Hepatocyte (in vitro differentiated cells): ENCODE measurements around the gene PPP4R4. TPM values are rescaled to one million over a fixed set of nuclear protein-coding genes. Genes with fewer than 3 reads are reported as not detected.
A peak's percentile ranks its signal among the peaks of the same experiment; 100 is the strongest.

Experiments used
- DNase-seq: peaks from one replicate; pipeline ENCODE4 v3.0.0-alpha.2; 2016; ENCODE audit warnings: low spot score
- H2AFZ ChIP-seq: fragments of 200-600 bp; sonication (generic); 2 replicates; pipeline ENCODE4 v1.6.0; 2016; ENCODE audit warnings: antibody characterized with exemption, mild to moderate bottlenecking
- H3K27ac ChIP-seq: fragments of 200-600 bp; sonication (generic); 2 replicates; pipeline ENCODE4 v1.5.1; 2016; ENCODE audit warnings: mild to moderate bottlenecking
- H3K27me3 ChIP-seq: fragments of 200-600 bp; sonication (generic); 2 replicates; pipeline ENCODE4 v1.6.1; 2016
- H3K36me3 ChIP-seq: fragments of 200-600 bp; sonication (generic); replicated peaks from 2 replicates; pipeline ENCODE4 v1.5.1; 2016; ENCODE audit warnings: low read depth; ENCODE audit not compliant: insufficient read depth
- H3K4me1 ChIP-seq: fragments of 200-600 bp; sonication (generic); 2 replicates; pipeline ENCODE4 v1.5.1; 2016; ENCODE audit warnings: mild to moderate bottlenecking, moderate library complexity; ENCODE audit not compliant: insufficient read depth
- H3K4me2 ChIP-seq: fragments of 200-600 bp; sonication (generic); 2 replicates; pipeline ENCODE4 v1.6.0; 2016
- H3K4me3 ChIP-seq: fragments of 200-600 bp; sonication (generic); 2 replicates; pipeline ENCODE4 v1.5.1; 2016; ENCODE audit warnings: mild to moderate bottlenecking
- H3K79me2 ChIP-seq: fragments of 200-600 bp; sonication (generic); 2 replicates; pipeline ENCODE4 v1.6.0; 2017; ENCODE audit warnings: mild to moderate bottlenecking
- H3K9me2 ChIP-seq: fragments of 200-600 bp; sonication (generic); replicated peaks from 2 replicates; pipeline ENCODE4 v1.6.0; 2017; ENCODE audit warnings: mild to moderate bottlenecking; ENCODE audit not compliant: insufficient read depth
- H3K9me3 ChIP-seq: fragments of 200-600 bp; sonication (generic); 2 replicates; pipeline ENCODE4 v1.5.1; 2016; ENCODE audit warnings: low read depth, mild to moderate bottlenecking
- H4K20me1 ChIP-seq: fragments of 200-600 bp; sonication (generic); 2 replicates; pipeline ENCODE4 v1.6.0; 2016; ENCODE audit warnings: mild to moderate bottlenecking; ENCODE audit not compliant: insufficient read depth, poor library complexity, severe bottlenecking
- EZH2 ChIP-seq: fragments of 200-600 bp; sonication (generic); IDR thresholded peaks from 2 replicates; pipeline ENCODE4 v1.6.1; 2016; ENCODE audit warnings: antibody characterized with exemption, mild to moderate bottlenecking, borderline replicate concordance
- EZH2phosphoT487 ChIP-seq: fragments of 200-600 bp; sonication (generic); IDR thresholded peaks from one replicate; pipeline ENCODE4 v1.6.1; 2018; ENCODE audit warnings: antibody characterized with exemption, mild to moderate bottlenecking, low read depth, moderate library complexity; ENCODE audit not compliant: unreplicated experiment, severe bottlenecking
- whole genome bisulfite sequencing: methylation state at CpG from one replicate; pipeline ENCODE4 v1.1.6; 2016; ENCODE audit warnings: low lambda C conversion rate; ENCODE audit errors: missing lambda C conversion rate; 5-methylcytosine and 5-hydroxymethylcytosine counted together
- polyA plus RNA-seq: library from polyadenylated mRNA; unstranded; fragments of >200 nt; fragmentation: Nextera tagmentation; extraction: Ambion mirVana; gene quantifications from 2 replicates; pipeline ENCODE4 v1.2.1, GENCODE V29; 2016
- total RNA-seq: library from RNA; depleted of rRNA; stranded (reverse); fragments of >200 nt; gene quantifications from 2 replicates; pipeline ENCODE4 v1.2.3, GENCODE V29; 2014
- TF ChIP-seq, protein P1 (sequence below): fragments of 200-600 bp; sonication (generic); IDR thresholded peaks from 2 replicates; pipeline ENCODE4 v1.5.1; 2016; ENCODE audit warnings: antibody characterized with exemption, mild to moderate bottlenecking; ENCODE audit not compliant: poor library complexity

Gene PPP4R4
- total and polyA plus RNA-seq, 2 experiments from 2014 or later, result 1.0 to 3.8 TPM

DNA sequence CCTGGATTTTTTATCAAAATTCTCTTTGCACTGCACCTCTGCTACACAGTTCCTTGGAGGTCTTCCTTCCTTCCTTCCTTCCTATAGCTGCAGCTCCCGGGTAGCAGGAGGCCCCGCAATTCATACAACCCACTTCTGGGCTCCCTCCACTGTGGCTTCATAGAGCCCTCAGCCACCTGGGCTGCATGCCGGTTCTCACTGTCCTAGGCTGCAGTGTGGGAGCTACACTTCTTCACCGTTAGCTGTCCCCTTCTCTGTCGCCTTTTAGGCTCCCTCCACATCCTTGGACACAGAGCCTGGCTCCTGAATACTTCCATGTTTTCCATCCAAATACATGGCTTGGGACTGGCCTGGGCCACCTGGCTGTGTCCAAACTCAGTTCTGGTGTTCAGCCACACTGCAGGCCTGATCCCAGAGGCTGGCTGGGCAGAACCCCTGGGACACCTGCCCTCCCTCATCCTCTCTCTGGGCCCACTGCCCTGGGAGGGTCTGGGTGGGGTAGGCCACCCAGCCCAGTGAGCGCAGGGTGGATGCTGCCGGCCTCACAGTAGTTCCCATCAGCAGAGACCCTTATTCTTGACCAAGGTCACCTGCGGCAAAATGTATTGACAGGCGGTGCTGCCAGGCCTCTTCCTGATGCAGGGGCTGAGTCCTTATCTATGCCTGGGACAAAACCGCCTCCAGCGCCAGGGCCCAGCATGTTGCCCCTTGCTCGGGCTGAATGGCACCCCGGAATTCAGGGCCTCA lies 117.2 kb downstream of the PPP4R4 start:
- Histone ChIP-seq H3K9me3 (no peaks in the 10 kb centered on the region), H3K79me2 (no peaks in the 10 kb centered on the region), H4K20me1 (no peaks in the 10 kb centered on the region), H3K36me3 (no peaks in the 10 kb centered on the region), H3K9me2 (no peaks in the 10 kb centered on the region), H3K27ac (peak overlapping the region; percentile 81), H3K27me3 (no peaks in the 10 kb centered on the region), H3K4me1 (peaks cover 25% of the 10 kb centered on the region), H3K4me2 (peak overlapping the region; percentile 60), H2AFZ (no peak overlapping the region), H3K4me3 (no peak overlapping the region)
- no peak for DNase-seq
- WGBS, result 81% methylated on average over 13 of the region's 13 CpGs
- TF ChIP-seq EZH2 (no peak), EZH2phosphoT487 (no peak)
- TF ChIP-seq, protein P1, sequence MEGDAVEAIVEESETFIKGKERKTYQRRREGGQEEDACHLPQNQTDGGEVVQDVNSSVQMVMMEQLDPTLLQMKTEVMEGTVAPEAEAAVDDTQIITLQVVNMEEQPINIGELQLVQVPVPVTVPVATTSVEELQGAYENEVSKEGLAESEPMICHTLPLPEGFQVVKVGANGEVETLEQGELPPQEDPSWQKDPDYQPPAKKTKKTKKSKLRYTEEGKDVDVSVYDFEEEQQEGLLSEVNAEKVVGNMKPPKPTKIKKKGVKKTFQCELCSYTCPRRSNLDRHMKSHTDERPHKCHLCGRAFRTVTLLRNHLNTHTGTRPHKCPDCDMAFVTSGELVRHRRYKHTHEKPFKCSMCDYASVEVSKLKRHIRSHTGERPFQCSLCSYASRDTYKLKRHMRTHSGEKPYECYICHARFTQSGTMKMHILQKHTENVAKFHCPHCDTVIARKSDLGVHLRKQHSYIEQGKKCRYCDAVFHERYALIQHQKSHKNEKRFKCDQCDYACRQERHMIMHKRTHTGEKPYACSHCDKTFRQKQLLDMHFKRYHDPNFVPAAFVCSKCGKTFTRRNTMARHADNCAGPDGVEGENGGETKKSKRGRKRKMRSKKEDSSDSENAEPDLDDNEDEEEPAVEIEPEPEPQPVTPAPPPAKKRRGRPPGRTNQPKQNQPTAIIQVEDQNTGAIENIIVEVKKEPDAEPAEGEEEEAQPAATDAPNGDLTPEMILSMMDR, result no peak

DNA sequence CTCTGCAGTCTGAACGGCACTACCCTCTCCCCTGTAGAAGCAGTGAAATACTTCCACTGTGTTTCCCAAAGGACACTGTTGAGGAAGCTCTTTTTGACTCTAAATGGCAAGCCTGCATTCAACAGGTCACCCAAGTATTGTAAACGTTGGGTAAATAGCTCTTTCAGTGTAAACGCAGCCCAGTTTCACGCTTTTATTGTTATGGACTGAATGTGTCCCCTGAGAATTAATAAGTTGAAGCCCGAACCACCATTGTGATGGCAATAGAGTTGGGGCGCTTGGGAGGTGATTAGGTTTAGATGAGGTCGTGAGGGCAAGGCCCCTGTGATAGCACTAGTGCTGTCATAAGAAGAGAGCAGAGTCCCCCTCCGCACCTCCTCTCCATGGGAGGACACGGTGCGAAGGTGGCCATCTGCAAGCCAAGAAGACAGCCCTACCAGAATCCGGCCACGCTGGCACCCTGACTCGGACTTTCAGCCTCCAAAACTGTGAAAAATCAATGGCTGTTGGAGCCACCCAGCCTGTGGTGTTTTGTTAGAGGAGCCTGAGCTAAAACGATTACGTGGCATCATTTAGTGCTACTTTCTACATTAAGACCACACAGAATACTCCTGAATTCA lies 117.9 kb downstream of the PPP4R4 start:
- Histone ChIP-seq H3K4me3 (no peak overlapping the region), H4K20me1 (no peaks in the 10 kb centered on the region), H3K4me2 (peak overlapping the region; percentile 60), H3K9me2 (no peaks in the 10 kb centered on the region), H3K36me3 (no peaks in the 10 kb centered on the region), H2AFZ (no peak overlapping the region), H3K4me1 (peaks cover 31% of the 10 kb centered on the region), H3K9me3 (no peaks in the 10 kb centered on the region), H3K79me2 (no peaks in the 10 kb centered on the region), H3K27ac (peak overlapping the region; percentile 81), H3K27me3 (no peaks in the 10 kb centered on the region)
- DNase-seq, result no peak
- 80% methylated on average over 15 of the region's 15 CpGs for WGBS
- no peak for TF ChIP-seq EZH2phosphoT487
- TF ChIP-seq, protein P1, result no peak
- no peak for TF ChIP-seq EZH2

DNA sequence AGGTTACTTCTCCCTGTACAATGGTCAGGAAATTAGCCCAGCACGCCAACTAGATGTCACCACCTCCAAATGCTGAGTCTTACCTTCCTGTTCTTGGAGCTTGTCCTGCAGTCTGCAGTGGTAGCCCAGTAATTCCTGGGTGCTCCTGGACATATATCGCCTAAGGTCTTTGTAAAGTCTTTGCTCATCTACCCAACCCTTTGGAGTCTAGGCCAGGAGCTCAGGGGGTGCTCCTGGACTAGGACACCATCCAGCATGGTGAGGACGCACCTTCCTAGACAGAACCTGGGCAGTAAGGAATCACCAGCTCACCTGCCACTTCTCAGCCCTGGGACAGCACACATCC lies 118.4 kb downstream of the PPP4R4 start:
- Histone ChIP-seq H3K27me3 (no peaks in the 10 kb centered on the region), H3K4me2 (peak overlapping the region; percentile 60), H3K9me2 (no peaks in the 10 kb centered on the region), H3K79me2 (no peaks in the 10 kb centered on the region), H3K4me3 (no peak overlapping the region), H3K27ac (peak overlapping the region; percentile 81), H3K4me1 (peaks cover 34% of the 10 kb centered on the region), H3K9me3 (no peaks in the 10 kb centered on the region), H4K20me1 (no peaks in the 10 kb centered on the region), H3K36me3 (no peaks in the 10 kb centered on the region), H2AFZ (no peak overlapping the region)
- DNase-seq, result no peak
- 92% methylated on average over 3 of the region's 3 CpGs for WGBS
- TF ChIP-seq EZH2phosphoT487 (no peak), EZH2 (no peak)

DNA sequence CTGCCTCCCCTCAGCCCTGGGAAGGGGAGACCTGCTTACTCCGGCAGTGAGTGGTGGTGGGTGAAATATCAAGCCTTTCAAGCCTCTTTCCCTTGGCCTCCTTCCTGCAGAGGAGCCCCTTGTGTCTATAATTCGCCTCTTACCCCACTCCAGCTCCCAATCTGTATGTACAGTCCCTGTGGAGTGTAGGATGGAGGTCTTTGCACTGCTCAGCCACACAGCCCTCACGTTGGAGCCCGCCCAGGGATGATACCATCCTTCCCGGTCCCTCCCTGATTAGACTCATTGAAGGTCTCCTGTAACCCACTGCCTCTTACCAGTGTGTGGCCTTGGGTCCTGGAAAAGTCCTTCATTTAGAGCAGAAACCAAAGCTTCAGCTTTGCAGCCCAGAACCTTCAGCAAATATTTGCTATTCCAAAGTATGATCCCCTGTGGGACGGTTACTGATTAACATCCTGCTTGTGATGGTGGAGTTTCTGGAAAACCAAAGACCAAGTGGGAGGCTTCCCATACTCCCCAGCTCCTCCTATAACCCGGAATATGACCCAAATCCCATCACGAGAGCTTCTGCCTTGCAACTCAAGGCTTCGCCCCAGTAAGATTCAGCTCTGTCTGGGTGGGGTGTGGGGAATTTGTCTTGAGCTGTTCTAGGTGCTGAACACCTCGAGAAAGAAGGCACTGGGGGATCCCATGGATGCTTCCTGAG lies 118.9 kb downstream of the PPP4R4 start, which contains the start of gene SERPINA10:
Gene SERPINA10 (minus strand): TSS at position 397 of the 706 bp plus-strand sequence. CDS start 2,675 bp downstream, outside the sequence.
- DNase-seq, result peak; percentile 63
- no peak within 1 kb of the TSS for H3K4me3 ChIP-seq
- H3K79me2 ChIP-seq, result no peaks in the 10 kb centered on the region
- no peaks in the 10 kb centered on the region for H3K9me2 ChIP-seq
- no peaks in the 10 kb centered on the region for H3K36me3 ChIP-seq
- H3K4me1 ChIP-seq, result peaks cover 38% of the 10 kb centered on the region
- H3K27ac ChIP-seq, result peak within 1 kb of the TSS; percentile 86
- TF ChIP-seq EZH2 (no peak), EZH2phosphoT487 (no peak)
- TF ChIP-seq, protein P1, result no peak
- WGBS, result 58% methylated on average over 10 of the region's 10 CpGs
- no peaks in the 10 kb centered on the region for H4K20me1 ChIP-seq
- peak within 1 kb of the TSS; percentile 61 for H3K4me2 ChIP-seq
- no peaks in the 10 kb centered on the region for H3K27me3 ChIP-seq
- no peaks in the 10 kb centered on the region for H3K9me3 ChIP-seq
- no peak within 1 kb of the TSS for H2AFZ ChIP-seq
